ENCODE results near the gene RAC2.

- no peak for TF ChIP-seq CTCF (IDR thresholded peaks at IDR 0.05)
- no peak for TF ChIP-seq POLR2A (IDR thresholded peaks at IDR 0.05)
These were observed 55.1 kb downstream of the RAC2 start for GRCh38 chr22:37188901-37189466.
